GDM1 (cell line): ENCODE results near the gene NHLRC4.

ENCODE experiments used
- DNase-seq: peaks from one replicate; lab custom pipeline; 2025; lab: John Stamatoyannopoulos, UW

The NHLRC4 gene

DNA sequence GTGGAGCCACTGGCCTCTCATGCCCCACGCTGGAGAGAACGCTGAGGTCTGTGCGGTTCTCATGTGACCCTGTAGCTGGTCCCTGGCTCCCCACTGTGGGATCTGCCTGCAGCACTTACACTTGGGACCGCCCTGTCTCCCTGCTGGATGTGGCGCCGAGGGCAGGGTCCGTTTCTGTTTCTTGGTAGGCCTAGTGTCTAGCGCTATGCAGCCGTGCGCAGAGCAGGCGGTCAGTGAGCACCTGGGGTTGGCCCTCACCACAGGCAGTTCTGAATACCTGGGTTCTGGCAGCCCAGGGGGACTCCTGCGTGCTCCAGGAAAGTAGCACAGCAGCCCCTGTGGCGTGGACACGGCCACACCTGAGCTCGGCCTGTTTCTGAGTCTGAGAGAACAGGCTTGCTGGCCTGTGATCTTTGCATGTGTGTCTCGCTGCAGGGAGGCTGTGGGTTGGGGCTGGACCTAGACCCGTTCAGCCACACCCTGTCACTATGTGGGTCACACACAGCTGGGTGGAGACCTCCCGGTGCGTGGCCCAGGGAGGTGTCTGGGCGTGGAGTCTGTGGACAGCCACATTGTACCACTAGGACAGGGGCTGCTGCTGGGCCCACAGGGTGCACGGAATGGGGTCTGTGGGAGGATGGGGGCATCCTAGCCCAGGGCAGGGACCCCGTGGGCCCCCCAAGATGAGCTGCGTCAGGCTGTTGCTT, 36.5 kb upstream of the NHLRC4 start:
- no peak for DNase-seq

DNA sequence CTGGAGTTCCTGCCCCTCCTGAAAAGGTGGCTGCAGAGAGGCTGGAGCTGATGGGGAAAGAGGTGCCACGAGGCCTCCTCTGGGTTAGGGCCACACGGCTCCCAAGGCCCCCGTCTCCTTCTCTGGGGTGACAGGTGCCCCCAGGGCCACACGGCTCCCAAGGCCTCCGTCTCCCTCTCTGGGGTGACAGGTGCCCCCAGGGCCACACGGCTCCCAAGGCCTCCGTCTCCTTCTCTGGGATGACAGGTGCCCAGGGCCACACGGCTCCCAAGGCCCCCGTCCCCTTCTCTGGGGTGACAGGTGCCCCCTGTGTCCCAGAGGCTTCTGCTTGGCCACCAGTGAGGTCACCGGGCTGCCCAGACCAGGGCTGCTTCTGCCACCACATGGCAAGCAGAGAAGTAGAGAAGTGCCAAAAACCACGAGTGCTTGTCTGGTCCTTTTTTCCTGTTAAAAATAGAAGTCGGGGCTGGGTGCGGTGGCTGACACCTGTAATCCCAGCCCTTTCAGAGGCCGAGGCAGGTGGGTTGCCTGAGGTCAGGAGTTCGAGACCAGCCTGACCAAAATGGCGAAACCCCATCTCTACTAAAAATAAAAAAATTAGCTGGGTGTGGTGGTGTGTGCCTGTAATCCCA, 35.2 kb upstream of the NHLRC4 start:
- no peak for DNase-seq

DNA sequence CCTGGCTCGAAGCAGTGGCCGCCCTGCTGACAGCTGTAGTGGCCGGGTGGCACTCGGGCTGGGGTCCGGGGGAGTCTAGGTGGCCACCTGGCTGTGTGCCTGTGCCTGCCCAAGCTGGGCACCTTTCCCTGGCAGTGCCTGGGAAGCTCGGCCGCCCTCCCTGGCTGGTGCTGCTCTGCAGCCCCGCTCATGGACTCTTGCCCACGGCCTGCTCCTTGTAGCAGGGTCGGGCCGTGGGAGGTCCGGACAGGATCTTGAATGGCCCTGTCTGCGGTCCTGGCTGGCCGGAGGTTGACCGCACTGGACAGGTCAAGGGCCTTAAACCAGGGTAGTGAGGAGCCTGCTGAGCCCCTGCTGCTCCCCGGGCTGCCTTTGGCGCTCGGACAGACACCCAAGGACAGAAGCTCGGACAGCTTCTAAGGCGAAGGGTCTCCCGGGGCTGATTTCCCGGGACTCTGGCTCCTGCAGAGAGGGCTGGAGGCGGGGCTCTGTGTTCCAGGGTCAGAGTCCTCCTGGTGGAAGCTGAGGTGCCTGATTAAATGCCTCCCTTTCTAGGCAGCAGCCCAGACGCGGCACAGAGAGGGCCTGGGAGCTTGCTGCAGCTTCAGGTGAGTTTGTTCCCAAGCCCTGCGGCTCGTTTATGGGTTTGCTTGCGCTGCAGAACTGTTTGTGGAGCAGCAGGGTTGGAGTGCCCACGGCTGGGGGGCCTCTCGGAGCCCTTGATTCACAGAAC, 33.2 kb upstream of the NHLRC4 start:
- DNase-seq: no peak

DNA sequence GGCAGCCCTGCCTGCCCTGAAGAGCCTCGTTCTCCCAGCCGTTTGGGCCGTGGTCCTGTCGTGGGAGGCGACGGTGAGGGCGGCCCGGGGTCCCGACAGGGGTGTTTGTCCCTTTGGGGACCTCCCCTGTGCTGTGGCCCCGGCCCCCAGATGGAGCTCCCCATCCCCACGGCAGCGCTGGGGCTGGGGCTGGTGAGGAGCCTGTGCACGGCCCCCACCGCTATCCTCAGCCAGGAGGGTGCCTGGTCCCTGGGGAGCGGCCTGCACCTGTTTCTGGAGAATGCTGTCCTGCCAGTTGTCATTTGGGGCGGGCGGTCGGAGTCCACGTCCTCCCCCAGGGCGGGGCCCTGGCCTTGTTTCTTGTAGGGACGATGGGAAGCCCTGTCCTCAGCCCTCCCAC, 32.7 kb upstream of the NHLRC4 start:
- no peak for DNase-seq

DNA sequence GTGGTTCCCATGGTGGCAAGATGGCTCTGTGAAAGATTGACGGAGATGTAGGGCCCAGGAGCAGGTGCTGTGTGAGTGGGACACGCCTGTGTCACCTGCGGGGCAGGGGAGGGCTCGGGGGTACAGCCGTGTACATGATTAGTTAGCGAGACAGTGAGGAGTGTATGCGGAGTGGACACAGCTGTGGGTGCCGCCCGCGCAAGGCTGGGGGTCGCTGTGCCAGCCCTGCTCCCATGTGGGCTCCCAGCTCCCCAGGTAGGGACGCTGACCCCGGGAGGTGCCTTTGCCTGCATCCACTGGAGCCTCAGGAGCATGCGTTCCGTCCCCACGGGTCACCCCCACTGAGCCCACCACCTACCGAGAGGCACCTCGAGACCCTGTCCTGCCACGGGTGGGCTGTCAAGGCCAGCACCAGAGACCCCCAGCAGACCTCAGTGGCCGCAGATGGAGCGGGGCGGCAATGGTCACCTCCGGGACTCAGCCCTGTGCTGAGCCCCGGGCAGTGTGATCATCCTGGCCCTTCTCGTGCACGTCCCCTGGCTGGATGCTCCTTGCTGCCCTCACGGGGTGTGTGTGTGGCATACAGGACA, 31.9 kb upstream of the NHLRC4 start:
- DNase-seq: no peak

DNA sequence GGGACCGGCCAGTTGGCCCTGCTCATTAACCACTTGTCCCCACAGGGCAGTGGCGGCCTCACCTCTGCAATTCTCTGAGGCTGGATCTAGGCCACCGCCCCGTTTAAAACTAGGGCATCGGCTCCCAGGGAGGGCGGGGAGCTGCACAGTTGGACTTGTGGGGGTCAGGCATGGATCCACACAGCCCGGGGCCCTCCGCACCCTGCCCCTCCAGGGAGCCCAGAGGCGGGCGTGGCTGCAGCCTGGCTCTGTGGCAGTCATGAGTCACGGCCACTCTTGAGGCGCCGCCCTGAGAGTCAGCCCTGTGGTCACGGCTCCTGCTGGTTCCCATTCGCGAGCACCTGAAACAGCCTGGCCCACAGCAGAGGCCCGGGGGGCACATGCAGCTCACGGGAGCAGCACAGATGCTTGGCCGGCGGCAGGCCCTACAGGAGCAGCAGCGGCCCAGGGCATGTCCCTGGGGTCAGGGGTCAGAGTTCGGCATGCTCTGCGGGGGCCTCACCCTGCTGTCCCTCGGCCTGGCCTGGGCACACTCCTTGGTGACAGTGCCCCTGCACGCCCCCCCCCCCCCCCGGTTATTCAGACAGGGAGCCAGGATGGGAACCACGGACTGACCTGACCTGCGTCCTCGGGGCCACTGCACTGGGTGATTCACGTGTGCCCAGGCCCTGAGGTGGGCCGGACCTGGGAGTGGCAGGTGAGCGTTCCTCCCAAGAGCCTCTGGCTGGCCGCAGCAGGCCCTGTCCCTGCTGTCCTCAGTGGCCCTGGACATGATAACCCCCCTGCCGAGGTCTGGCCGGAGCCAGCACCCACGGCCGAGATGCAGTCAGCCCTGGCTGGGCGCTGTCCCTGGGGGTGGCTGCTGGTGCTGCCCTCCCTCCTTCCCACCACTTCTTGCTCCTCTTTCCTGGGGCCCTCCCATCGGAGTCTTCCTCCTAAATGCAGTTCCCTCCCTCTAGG, 31.1 kb upstream of the NHLRC4 start:
- DNase-seq: no peak

DNA sequence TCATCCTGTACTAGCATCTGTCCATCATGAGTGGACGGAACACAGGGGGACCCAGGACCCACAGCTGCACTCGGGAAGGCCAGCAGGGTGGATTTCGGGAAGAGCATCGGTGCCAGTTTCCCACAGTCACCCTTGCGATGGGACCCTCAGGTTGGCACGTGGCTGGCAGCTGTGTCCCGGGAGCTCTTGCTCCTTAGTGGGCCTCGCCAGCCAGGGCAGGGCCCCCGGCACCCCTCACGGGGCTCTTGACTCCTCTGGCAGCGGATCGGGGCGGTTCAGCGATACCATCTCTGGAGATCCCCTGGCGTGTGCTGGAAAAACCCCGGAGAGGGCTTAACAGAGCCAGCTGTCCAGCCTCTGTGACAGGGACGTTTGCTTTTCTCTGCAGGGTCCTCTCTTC, 30.1 kb upstream of the NHLRC4 start:
- DNase-seq: no peak

DNA sequence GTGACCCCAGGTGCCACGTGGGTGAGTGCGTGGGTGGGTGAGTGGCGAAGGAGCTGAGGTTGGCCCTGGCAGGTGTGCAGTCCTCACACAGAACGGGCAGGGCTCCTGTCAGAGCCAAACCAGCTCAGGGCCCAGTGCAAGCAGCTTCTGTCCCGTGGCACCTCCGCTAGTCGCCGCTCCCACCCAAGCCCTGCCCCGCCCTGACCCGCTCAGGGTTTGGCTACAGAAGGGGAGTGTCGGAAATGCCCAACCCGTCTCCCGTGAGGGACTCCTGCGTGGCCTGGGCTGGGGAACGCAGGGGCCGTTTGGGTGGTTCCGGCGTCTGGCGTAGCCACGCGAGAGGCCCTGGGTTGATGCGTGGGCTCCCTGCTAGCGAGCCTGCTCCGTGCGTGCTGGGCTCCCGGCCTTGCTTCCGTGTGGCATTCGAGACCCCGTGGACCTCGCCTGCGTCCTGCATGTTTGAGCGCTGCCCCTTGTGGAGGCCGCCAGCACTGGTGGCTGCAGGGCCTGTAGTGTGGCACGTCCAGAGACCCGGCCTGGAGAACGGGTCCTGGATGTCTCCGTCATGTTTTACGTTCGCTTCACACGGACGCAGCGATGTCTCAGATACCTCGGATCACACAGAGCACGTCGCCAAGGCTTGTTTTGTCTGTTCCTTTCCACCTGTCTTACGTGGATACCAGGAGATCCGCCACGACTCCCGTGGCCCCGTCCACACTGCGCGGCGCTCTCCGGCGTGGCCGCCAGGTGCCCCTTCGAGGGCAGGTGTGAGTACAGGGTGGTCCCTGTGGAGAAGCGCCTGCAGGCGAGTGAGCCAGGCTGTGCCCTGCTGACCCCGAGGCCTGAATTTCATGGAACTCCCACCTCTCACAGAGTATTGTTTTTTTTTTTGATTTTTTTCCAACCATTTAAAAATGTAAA, 29.1 kb upstream of the NHLRC4 start:
- no peak for DNase-seq

DNA sequence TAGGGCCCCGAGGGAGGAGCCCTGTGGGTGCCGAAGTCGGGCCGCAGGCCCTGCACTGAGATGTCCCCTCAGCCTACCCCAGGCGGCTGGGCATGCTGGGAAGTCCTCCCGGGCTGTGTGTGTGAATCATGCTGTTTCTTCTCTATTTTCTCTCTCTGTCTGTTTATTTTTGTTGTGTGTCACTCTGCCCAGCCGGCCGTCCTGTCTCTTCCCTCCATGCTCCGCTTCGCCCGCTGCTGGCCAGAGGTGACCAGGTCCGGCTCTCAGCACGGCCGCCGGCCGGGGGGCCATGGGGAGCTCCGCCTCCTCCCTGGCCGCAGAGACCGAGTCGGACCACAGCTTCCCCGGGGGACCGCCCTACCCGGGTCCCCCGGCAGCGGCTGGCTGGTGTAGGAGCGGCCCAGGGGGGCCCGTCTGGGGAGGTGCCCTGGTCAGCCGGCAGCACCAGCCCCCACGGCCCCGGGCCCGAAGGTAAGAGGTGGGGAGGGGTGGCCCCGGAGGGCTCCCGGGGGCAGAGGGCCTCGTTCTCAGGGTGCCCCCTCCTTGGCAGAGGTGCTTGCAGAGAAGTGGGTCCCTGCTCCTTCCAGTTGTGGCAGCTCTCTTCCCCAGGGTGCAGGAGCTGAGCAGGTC, 26.8 kb upstream of the NHLRC4 start:
- no peak for DNase-seq

DNA sequence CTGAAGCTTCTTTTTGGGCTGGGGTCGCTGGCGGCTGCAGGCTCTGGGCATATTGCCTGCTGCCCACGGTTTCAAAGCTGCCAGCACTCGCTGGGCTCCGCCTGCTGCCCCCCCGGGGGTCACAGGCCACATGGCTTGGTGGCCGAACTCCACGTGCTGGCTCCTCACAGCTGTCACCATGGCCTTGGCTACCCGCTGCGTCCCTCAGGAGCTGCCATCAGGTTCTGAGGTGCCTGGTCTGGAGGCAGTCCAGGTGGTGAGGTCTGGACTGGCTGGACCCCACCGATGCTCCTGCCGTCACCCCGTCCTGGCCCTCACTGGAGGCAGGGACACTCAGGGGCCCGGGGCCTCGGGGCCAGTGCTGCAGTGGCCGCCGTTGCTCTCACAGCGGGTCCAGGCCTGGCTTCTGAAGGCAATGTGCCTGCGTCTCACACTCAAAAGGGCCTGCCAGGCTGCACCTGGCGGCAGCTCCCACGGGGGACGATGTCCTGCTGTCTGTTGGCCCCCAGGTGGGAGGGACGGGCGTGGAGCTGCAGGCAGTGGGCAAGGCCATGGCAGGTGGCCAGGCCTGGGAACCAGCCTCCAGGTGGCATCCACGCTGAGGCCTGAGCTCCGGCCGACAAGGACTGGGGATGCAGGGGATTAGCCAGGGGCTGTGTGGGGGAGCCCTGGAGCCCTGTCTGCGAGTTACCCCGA, 26.0 kb upstream of the NHLRC4 start:
- DNase-seq: no peak

DNA sequence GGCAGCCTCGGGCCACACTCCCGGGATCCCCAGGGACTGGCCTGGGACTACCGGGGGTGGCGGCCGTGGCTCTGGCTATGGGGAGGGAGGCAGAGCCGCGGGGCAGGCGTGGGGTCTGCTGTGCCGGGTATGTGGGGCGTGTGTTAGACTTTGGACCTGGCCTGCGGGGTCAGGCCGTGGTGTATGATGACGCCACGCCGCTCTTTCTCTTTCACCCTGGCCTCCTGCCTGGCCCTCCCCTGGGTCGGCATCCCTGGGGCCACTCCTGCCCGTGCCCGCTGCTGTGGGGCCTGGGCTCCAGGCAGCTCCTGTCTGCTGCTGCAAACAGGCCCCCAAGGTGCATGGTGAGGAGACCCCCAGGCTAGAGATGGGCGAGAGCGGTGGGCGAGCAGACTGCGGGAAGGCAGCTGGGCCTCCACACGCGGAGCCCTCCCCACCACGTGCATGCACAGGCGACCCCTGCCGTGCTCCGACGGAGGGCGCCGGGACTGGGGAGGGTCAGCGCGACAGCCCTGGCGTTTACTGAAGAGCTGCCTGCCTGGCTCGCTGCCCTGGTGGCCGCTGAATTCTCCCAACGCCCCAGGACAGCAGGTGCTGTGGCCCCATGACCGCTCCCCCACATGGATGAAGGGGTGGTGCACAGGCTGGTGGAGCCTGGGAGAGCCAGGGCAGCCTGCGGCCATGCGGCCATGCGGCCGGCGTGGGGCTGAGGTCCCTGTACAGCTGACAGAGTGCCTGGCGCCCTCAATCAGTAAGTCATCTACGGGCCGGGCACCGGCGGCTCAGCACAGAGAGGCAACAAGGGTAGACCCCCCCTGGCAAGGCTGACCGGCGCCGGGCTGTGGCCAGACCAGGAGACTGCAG, 23.3 kb upstream of the NHLRC4 start:
- DNase-seq: no peak

DNA sequence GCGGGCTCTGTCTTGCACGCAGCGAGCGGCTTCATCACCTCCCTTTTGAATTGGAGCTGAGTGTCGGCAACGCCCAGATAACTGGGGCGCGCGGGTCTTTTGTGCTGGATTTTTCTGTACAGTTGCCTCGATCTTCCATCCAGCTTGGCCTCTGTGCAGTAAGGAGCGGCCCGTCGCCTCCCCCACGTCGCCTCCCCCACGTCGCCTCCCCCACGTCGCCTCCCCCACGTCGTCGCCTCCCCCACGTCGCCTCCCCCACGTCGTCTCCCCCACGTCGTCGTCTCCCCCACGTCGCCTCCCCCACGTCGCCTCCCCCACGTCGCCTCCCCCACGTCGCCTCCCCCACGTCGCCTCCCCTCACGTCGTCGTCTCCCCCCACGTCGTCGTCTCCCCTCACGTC, 22.3 kb upstream of the NHLRC4 start:
- DNase-seq: no peak

DNA sequence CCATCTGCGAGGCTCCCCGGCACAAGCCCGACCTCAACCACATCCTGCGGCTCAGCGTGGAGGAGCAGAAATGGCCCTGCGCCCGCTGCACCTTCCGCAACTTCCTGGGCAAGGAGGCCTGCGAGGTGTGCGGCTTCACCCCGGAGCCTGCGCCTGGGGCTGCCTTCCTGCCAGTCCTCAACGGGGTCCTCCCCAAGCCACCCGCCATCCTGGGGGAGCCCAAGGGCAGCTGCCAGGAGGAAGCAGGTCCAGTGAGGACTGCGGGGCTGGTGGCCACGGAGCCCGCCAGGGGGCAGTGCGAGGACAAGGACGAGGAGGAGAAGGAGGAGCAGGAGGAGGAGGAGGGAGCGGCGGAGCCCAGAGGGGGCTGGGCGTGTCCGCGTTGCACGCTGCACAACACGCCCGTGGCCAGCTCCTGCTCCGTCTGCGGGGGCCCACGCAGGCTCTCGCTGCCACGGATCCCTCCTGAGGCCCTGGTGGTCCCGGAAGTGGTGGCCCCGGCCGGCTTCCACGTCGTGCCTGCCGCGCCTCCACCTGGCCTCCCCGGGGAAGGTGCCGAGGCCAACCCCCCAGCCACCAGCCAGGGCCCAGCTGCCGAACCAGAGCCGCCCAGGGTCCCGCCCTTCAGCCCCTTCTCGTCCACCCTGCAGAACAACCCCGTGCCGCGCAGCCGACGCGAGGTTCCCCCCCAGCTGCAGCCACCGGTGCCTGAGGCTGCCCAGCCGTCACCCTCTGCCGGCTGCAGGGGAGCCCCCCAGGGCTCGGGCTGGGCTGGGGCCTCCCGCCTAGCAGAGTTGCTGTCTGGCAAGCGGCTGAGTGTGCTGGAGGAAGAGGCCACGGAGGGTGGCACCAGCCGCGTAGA, 19.7 kb upstream of the NHLRC4 start:
- DNase-seq: no peak

DNA sequence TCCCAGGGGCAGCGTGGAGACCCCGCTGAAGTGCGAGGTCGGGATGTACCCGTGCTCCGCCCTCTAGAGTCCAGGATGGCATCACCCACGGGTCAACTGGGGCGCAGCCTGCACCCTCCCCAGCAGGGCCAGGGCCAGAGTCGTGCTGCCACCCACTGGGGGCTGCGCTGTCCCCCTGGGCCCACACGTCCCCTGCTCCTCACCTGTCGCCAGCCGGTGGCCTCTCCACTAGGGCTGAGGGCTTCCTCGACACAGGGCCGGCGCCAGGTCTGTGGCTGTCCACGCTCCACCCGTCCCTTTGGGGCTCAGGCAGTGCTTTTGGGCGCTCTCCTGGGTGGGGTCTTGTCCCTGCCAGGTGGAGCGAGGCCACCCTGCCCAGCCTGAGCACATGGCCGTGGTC, 18.2 kb upstream of the NHLRC4 start:
- no peak for DNase-seq

DNA sequence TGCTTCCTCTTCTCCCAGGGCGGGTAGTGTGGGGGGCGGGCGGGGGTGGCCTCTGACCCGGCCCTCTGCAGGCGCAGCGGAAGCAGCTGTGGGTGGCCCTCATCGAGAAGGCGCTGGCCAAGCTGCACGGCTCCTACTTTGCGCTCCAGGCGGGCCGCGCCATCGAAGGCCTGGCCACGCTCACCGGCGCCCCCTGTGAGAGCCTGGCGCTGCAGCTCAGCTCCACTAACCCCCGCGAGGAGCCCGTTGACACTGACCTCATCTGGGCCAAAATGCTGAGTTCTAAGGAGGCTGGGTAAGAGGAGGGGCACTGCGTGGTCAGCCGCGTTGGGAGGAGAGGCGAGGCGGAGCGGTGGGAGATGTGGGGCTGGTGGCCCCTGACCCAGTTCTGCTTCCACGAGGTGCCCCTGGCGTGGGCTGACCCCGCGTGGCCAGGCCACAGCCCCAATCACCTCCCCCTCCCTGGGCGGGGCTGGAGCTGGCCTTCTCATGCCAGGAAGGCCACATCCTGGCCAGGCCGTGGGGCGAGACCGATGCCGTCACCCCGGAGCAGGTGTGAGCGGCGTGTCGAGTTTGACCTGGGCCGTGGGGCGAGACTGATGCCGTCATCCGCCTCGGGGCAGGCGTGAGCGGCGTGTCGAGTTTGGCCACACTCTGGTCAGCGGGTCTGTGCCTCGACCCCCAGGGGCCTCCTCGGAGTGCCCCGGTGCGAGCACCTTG, 17.1 kb upstream of the NHLRC4 start:
- no peak for DNase-seq

DNA sequence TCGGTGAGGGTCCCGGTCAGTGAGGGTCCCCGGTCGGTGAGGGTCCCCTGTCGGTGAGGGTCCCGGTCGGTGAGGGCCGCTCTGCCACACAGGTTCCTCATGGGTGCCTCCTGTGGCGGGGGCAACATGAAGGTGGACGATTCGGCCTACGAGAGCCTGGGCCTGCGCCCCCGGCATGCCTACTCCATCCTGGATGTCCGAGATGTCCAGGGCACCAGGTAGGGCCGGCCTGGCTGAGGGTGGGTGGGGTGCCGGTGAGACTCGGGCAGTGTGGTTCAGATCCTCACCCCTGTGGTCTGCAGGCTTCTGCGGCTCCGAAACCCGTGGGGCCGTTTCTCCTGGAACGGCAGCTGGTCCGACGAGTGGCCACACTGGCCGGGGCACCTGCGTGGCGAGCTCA, 15.6 kb upstream of the NHLRC4 start:
- DNase-seq: no peak

DNA sequence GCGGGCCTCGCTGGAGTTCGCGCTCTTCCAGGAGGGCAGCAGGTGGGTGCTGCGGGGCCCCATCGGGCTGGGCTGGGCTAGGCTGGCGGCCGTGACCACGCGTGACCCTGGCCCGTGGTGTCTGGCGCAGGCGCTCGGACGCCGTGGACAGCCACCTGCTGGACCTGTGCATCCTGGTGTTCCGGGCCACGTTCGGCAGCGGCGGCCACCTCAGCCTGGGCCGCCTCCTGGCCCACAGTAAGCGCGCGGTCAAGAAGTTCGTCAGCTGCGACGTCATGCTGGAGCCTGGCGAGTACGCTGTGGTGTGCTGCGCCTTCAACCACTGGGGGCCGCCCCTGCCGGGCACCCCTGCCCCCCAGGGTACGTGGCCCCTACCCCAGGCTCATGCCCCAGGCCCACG, 14.6 kb upstream of the NHLRC4 start:
- DNase-seq: no peak
